GM21381 (cell line): ENCODE measurements around the gene GABRG3.

Source experiments
- ATAC-seq: cut with Tn5 transposase; IDR thresholded peaks from one replicate; pipeline ENCODE4 v1.9.1; 2021; ENCODE audit warnings: mild to moderate bottlenecking, moderate library complexity; ENCODE audit not compliant: unreplicated experiment

The GABRG3 gene

GRCh38 chr15:27541581-27541980 is 570.6 kb downstream of the GABRG3 start:
- ATAC-seq = no peak

- ATAC-seq = no peak
These were observed 574.7 kb downstream of the GABRG3 start for GRCh38 chr15:27545494-27546255.

GRCh38 chr15:27549746-27550145 is 578.8 kb downstream of the GABRG3 start:
- no peak for ATAC-seq

GRCh38 chr15:27550635-27551034 is 579.7 kb downstream of the GABRG3 start:
- no peak for ATAC-seq

- no peak for ATAC-seq
These were observed 590.8 kb downstream of the GABRG3 start for GRCh38 chr15:27561816-27562215.

- ATAC-seq = no peak
These were observed 592.9 kb downstream of the GABRG3 start for GRCh38 chr15:27563765-27564370.

- no peak for ATAC-seq
These were observed 593.7 kb downstream of the GABRG3 start for GRCh38 chr15:27564656-27565055.

GRCh38 chr15:27570746-27571145 is 599.8 kb downstream of the GABRG3 start:
- ATAC-seq = no peak

GRCh38 chr15:27573805-27574485 is 603.0 kb downstream of the GABRG3 start:
- no peak for ATAC-seq

GRCh38 chr15:27574541-27575054 is 603.6 kb downstream of the GABRG3 start:
- no peak for ATAC-seq

- no peak for ATAC-seq
These were observed 604.5 kb downstream of the GABRG3 start for GRCh38 chr15:27575521-27575920.

- ATAC-seq = no peak
These were observed 605.6 kb downstream of the GABRG3 start for GRCh38 chr15:27576576-27576975.

GRCh38 chr15:27579738-27580137 is 608.8 kb downstream of the GABRG3 start:
- ATAC-seq = no peak

- no peak for ATAC-seq
These were observed 611.9 kb downstream of the GABRG3 start for GRCh38 chr15:27582726-27583410.

GRCh38 chr15:27583651-27584050 is 612.7 kb downstream of the GABRG3 start:
- ATAC-seq = no peak

GRCh38 chr15:27585041-27585640 is 614.2 kb downstream of the GABRG3 start:
- ATAC-seq = no peak

GRCh38 chr15:27587810-27588209 is 616.8 kb downstream of the GABRG3 start:
- ATAC-seq = no peak

- no peak for ATAC-seq
These were observed 618.3 kb downstream of the GABRG3 start for GRCh38 chr15:27589260-27589659.

- no peak for ATAC-seq
These were observed 618.8 kb downstream of the GABRG3 start for GRCh38 chr15:27589782-27590181.
